HG02938 (cell line): Measurements from ENCODE around the gene PRDM10.
"Not testable (repeated sequence)": the region's sequence is repeated elsewhere in the genome, so short reads cannot be mapped to it uniquely, and the experiment has no call there.

Experiments used
- ATAC-seq: cut with Tn5 transposase; IDR thresholded peaks from one replicate; pipeline ENCODE4 v1.9.1; 2021; ENCODE audit warnings: mild to moderate bottlenecking, moderate library complexity; ENCODE audit not compliant: unreplicated experiment

Gene PRDM10

GRCh38 chr11:129918361-129918760, 84.3 kb downstream of the PRDM10 start:
- no peak for ATAC-seq

- ATAC-seq = no peak
These were observed 85.4 kb downstream of the PRDM10 start for GRCh38 chr11:129917231-129917630.

DNA sequence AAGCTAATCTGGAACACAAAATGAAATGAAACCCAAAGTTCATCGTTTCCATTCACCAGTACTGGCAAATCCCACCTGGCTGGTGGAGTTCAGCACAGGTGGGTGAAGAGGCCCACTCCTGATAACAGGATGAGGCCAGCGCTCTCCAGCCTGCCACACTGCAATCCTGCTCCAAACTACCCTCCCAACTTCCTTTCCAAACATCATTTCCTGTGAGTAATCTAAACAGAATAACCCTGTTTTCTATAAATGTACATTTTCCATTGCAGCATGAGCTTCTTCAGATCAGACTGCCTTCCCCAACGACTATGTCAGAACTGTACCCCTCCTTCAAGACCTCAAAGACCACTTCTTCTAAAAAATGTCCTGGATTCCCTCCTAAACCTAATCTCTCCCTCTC, 91.3 kb downstream of the PRDM10 start:
- no peak for ATAC-seq

DNA sequence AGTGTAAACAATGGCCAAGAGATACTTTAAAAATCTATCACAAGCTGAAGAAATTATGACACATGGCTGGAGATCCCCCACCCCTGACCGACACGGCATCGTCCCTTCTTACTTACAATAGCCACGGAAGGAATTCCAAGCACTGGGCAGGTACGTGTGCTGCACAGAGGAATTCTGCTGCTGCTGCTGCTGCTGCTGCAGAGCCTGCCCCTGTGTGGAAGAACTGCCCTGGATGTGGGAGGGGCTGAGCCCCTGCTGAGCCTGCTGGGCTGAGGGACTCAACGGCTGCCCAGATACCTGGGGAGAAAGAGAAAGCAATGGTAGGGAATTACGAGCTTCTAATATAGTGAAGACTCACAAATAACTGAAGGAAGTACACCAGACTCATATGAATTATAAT, 92.3 kb downstream of the PRDM10 start:
- ATAC-seq = no peak

DNA sequence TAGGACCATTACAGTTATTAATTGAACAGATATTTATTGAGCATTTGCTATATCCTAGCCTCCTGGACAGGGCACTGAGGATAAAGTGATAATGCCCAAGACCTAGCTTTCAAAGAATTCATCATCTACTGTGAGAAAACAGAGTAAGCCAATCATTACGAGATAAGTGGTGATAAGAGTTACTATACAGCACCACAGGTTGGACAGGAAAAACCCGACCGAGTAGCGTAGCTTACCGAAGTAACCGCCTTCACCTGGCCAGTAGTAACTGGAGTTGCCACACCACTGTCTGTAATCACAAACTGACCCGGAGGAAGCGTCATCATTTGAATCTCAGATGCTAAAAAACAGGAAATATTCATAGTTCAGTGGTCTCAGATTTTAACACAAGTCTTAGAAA, 97.2 kb downstream of the PRDM10 start:
- no peak for ATAC-seq

GRCh38 chr11:129896062-129896461, 106.6 kb downstream of the PRDM10 start:
- ATAC-seq = no peak

GRCh38 chr11:129895126-129896041, 107.3 kb downstream of the PRDM10 start, which contains the start of gene NFRKB:
Gene NFRKB (minus strand): TSS chr11:129895578. CDS start chr11:129892849, 2,729 bp downstream.
- peak; percentile 91 for ATAC-seq

GRCh38 chr11:129894278-129895125, 108.1 kb downstream of the PRDM10 start:
- ATAC-seq = peak; percentile 22

DNA sequence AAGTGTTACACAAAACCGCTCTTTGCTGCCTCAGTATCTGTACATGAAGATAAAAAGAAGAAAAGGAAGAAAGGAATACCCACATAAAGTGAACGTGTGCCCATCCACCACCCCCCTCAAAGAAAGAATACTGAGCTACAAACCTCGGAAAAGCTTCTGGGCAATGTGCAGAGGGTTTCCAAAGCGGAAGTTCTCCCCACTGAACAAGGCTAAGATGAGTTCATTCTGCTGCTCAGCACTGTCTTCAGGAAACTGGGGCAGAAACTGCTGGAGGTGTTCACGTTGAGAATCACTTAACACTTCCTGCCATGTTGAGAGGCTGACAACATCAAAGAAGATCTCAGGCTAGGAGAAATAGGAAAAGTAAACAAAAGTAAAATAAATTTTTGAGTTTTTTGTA, 114.2 kb downstream of the PRDM10 start:
- ATAC-seq = no peak

DNA sequence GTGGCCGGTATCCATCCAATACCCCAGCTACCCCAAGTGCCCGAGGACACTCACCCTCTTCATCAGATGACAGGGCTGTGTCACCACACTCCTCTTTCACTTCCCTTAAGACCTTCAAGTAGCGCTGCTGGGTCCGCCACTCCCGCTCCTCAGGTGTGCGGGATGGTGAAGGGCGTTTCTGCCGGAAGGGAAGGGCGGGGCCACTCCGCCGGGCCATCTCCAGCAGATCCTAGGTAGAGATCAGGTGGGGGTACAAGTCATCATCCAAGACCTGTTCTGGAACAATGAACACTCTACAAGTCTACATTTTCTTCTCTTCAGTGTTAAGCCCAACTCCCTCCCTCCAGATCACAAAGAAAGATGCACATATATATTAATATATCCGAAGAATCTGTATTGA, 117.3 kb downstream of the PRDM10 start:
- ATAC-seq = no peak

DNA sequence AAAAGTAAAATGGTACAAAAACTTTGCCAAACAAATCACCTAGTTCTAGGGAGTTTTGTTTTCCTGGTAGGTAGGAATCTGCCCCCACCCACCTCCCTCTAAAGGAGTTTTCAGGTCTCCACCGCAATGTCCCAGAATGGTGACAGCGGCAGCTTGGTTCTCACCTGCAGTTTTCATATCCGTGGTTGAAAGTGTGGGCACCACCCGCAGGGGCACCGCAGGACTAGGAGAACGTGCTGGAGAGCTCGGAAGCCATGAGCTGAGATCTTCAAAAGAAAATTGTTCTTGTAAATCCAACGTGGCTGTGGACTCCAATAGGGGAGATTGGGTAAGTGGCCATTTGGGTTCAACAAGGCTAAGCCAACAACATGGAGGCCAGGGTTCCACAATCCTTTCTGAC, 118.1 kb downstream of the PRDM10 start:
- ATAC-seq = no peak

GRCh38 chr11:129881570-129882170, 121.0 kb downstream of the PRDM10 start:
- peak; percentile 76 for ATAC-seq

GRCh38 chr11:129880311-129880710, 122.3 kb downstream of the PRDM10 start:
- no peak for ATAC-seq

DNA sequence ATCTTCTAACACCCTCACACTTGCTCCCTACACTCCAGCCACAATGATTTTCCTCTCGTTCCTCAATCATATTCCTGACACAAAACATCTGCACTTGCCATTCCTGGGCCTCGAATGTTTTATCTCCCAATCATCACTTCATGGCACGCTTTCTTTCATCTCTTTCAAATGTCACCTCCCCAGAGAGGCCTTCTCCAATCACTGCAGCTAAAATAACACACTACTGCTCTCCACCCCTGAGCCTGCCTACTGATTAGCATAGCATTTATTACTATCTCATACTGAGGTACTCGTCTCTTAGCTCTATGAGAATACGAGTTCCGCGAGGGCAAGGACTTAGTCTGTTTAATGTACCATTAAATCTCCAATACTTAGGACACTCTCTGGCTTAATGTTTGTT, 130.7 kb downstream of the PRDM10 start:
- no peak for ATAC-seq

DNA sequence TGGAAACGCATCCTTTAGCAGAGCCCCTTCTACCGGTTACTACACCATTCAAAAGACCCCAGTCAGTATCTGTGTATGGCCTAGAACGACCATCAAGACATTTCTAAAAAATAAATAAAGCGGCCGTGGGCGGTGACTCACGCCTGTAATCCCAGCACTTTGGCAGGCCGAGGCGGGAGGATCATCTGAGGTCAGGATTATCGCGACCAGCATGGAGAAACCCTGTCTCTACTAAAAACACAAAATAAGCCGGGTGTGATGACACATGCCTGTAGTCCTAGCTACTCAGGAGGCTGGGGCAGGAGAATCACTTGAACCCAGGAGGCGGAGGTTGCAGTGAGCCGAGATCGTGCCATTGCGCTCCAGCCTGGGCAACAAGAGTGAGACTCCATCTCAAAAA, 134.0 kb downstream of the PRDM10 start:
- not testable (repeated sequence) for ATAC-seq

- no peak for ATAC-seq
These were observed 136.3 kb downstream of the PRDM10 start for GRCh38 chr11:129866311-129866710.

DNA sequence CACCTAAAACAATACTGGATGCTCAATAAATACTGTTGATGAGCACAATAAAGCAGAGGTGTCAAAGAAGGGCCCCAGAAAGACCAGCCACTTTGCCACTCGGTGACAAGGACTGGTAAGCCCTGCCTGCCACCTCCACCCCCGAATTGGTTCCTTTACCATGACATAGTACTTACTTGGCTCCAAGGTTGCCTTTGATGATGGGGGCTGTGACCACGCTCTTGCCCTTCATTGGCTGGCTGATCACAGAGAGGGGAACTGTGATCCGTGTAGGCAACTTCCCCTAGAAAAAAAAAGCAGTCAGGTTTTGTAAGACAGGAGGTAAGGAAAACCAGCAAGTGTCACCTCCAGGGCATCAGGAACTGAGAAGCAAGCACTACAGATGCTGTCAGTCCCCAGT, 136.9 kb downstream of the PRDM10 start:
- ATAC-seq = no peak

DNA sequence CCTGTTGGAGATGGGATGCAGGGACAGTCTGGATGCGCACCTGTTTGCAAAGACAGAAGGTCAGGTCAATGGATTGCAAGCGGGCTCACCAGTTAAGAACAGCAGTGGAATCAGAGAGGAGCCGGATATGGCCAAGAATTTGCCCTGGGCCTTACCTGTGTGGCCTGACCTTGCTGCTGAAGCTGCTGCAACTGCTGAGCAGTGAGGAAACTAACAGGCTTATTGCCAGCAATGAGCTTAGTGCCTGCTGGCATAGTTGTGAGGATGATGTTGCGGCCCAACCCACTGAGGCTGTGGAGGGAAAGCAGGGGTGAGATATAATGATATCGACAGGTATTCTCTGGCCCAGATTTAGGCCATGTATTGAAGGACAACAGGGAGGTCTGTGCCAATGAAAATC, 137.8 kb downstream of the PRDM10 start:
- ATAC-seq = no peak

DNA sequence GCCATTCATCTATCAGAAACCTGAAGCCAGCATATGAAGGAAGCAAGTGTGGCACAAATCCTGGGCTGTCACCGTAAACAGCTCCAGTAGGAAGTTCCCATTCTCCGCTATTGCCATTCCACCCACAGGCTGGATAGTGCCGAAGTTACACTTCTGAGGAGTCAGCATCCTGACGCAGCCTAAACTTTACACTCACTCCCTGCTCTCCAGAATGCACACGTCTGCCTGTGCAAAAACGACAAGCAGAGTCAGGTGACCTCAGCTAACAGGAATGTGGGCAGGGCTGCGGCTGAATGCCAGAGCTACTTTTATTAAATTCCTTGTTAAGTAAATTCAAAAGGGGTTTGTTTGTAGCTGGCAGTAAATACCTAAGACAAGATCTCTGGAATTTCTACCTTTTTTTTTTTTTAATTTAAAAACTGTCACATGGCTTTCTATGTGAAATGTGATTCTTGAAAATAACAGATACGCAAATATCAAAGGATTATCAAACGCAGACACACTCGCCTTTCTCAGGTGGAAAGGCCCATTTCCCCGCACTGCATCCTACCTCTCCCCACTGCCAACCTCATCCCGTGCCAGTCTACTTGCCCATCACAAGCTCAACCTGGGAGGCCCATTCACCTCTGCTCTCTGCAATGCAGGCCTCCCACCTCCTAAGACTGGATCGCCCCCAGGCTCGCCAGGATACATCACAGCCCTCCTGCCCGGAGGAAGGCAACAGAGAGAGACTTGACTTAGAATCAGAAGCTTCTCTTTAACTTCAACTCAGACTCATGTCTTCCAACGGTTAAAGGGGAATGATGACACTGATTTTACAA, 140.7 kb downstream of the PRDM10 start:
- ATAC-seq = no peak

DNA sequence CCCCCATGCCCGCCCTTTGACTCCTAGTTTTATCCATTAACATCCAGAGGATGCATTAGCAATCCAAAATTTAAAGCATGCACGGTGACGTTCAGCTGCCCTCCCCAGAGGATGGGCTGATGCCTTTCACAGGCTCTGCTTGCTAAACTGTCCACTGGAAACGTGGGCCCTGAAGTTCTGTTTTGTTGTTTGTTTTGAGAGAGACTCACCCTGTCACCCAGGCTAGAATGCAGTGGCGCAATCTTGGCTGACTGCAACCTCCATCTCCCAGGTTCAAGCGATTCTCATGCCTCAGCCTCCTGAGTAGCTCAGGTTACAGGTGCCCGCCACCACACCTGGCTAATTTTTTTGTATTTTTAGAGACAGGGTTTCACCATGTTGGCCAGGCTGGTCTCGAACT, 146.6 kb downstream of the PRDM10 start:
- no peak for ATAC-seq

- no peak for ATAC-seq
These were observed 147.5 kb downstream of the PRDM10 start for GRCh38 chr11:129855086-129855485.
